Dedifferentiated amniotic fluid mesenchymal stem cell (primary cell): ENCODE data around the gene PLCB2.
A peak's percentile ranks its signal among the peaks of the same experiment; 100 is the strongest.

Experiments
- DNase-seq: peaks from one replicate; pipeline ENCODE4 v3.0.0-alpha.2; 2016; ENCODE audit errors: extremely low spot score

PLCB2 gene

DNA sequence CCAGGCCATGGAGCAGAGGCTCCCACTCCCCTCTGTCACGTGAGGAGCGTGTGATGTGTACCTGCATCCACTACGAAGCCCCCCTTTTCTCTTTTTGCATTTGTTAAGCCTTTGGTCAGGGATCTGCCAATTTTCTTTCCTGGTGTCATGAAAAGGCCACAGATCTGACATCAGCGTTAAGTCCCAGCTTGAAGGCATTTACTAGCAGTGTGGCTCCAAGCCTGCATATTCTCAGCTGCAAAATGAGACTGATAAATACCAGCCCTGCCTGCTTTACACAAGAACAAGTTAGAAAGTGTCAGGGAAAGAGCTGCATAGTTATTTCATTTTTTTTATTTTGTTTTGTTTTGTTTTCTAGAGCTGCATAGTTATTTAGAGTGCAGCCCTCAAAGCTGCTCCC, 22.6 kb downstream of the PLCB2 start:
- DNase-seq, result peak; percentile 32

DNA sequence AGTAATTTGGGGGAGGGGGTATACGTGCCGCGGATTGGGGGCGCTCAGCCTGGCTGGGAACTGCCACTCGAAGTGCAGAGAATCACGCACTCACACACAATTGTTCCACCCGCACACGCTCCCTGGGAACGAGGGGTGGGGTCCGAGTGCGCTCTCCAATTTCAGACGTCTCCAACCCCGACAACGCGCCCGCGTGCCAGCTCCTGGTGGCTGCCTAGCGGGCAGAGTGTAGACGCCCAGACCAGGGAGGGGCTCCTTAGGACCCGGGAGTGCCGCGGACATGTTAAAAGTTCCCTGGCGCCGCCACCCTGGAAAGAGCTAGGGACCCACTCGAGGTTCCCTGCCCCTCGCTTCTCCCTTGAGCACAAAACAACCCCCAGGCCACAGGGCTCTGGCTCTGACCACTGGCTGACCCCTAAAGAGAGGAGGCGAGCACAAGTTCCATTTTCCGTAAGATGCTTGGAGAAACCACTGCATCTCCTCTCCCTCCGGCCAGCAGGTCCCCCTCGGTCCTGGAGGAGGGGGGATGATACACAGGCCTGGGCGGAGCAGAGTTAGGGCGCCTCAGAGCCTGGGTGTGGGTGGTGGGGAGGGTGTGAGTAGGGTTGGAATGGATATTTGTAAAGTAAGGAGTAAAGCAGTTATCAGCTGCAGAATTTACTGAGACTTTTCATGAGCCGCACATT, 24.0 kb downstream of the PLCB2 start:
- no peak for DNase-seq

DNA sequence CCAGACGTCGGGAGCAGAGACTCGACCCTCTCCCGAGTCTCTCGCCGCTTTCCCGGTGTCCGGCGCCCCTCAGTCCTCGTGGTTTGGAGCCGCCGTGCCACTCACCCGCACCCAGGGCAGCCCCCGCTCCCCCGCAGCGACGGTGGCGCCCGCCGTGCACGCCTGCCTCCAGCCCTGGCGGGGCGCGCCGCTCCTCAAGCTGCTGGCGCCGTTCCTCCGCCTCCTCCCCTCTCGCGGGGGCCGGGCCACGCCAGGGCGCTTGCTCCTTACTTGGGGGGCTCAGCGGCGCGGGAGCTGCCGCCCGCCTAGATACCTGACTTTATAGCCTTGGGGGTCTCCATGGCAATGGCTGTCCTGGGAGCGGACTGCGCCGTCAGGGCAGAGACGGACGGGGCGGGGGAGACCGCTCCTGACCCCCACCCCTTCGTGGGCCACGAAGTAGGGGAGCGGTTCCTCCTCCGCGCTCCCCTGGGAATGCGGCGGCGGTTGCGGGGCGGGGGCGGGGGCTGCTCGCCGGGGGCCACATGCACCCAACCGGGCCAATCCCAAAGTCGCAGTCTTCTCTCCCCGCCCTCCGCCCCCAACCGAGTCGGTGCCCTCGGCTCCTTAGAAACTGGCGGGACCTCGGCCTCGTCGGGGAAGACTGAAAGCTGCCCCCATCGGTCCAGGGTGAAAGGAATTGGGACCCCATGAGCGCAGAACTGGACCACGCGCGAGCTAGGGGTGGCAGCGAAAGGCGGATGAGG, 24.7 kb downstream of the PLCB2 start, which contains the start of gene ANKRD63:
TSS of gene ANKRD63 (minus strand) at position 196 of the 746 bp plus-strand sequence. CDS start 478 bp downstream, outside the sequence.
- no peak for DNase-seq

DNA sequence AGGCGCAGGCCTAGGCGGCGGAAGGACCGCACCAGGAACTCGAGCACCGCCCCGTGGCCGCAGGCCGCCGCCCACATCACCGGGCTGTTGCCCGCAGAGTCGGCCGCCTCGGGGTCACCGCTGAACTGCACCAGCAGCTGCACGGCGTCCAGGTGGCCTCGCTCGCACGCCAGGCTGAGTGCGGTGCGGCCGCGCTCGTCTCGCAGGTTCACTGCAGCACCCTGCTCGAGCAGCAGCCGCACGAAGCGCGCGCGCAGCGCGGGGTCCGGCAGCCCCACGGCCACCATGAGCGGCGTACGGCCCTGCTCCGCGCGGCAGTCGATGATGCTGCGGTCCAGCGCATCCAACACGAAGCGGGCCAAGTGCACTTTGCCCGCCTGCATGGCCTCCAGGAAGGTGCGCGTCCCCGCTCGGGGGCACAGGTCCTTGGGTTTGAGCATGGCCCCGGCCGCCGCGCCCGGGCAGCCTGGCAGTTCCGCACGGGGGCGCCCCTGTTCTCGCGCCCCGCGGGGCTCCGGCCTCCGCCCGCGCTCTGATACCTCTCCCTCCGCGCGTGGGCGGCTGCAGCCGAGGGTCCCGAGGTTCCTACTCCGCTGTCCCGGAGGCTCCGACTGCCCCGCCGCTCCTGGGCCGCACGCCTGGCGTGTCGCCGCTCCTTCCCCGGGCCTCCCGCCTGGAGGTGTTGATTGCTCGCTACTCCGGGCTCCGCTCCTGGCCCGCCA, 25.4 kb downstream of the PLCB2 start:
- no peak for DNase-seq

DNA sequence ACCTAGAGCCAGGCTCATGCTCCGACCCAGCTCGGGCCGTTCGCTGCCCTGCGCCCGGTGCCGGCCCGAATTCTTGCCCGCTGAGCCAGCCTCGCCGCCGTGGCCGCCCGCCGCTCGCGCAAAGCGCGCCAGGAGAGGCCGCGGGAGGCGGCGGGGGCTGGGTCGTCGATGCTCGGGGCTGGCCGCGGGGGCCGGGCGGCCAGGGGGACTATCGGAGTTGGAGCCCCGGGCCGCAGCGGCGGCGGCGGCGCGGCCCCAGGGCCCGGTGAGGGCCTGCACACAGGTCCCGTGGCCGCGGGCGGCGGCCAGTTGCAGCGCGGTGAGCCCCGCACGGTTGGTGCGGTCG, 26.0 kb downstream of the PLCB2 start:
- DNase-seq, result no peak

DNA sequence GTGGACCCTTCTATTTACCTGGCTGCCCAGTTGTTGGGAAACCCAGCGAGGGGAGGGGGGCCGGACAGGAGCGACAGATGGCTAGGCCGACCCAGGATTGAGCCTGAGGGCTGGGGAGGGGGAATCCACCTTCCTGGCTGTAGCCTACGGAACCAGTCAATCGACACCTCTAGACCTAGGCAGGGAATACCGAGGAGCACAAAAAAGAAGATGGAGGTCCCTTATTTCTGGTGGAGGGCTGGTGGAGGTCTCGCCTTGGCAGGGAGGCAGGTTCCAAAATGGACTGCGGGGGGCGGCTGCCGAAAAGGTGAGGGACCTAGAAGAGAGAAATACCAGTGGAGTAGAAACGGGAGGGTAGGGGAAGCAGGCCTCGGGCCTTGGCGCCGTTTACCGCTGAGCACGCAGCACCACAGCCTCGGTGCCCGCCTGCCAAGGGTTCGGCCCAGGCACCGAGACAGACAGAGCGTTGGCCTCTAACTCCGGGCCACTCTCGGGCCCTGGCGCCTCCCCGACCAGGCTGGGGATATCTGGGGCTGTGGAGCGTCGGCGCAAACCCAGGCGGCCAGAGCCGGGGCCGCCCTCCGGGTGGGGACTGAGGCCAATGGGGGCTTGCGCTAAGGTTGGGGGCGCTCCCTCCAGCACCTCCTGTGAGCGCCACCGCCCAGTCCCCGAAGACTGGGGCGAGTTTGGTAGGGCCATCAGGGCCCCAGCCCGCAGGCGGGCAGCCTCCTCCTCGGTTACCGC, 26.5 kb downstream of the PLCB2 start:
- DNase-seq, result no peak

DNA sequence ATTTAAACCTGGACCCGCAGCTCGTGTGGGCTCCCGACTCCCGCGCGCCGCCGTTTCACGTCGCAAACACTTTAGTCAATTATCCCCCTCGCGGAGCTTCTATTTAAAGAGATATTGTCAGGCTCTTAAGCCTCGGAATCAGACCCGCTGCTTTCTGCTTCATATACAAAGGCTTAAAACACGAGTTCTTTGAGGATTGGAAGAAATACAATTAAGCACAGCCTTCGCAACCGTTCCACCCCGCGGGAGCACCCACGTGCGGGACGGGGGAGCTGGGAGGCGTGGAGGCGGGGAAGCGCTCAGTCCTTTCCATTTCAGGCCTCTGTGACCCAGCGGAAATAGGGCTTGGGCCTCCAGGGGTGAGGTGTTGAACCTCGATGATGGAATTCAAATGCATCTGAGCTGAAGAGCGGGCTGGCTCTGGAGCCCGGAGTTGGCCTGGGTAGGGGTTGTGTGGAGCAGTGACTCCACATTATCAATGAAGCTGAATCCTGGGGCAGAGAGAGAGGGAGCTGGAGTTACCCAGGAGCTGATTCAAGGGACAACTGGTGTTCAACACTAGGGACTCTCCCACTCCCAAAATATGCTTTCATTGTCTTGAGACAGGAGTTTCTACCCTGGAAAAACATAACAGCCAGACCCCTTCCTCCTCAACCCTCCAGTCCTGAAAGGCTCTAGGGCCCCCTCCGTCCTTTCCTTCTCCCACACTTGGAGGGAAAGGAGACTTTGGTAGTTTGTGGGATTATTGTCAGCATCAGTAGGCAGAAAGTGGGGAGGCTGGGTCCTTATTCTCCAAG, 27.3 kb downstream of the PLCB2 start:
- DNase-seq, result no peak

DNA sequence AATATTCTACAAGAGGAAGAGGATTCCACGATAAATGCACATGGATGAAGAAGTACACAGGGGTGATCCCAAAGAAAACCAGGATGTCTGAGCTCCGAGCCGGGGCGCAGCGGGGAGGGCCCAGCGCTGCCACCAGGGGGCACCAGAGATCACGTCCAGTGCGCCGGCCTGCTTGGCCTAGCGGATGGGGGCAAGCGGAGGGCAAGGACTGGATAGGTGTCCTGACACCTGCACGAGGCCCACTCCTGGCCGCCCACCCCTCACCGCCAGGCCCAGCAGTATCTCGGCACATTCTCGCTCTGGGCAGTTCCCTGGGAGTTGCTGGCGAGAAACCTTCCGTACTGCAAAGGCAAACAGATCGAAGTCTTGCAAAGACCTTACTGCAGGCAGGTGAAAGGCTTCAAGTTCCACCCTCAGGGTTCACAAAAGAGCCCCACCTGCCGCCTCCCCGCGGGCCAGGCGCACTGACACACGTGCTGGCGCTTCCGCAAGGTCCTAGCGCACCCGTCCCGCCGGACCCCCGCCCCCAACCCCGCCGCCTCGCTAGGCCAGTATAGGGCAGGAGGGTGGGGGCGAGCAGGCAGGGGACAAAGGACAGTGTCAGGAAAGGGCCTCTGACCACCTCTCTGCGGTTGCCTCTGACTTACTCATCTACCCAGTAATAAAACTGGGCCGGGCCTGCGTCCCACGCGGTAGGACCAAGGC, 28.1 kb downstream of the PLCB2 start:
- DNase-seq, result peak; percentile 15

DNA sequence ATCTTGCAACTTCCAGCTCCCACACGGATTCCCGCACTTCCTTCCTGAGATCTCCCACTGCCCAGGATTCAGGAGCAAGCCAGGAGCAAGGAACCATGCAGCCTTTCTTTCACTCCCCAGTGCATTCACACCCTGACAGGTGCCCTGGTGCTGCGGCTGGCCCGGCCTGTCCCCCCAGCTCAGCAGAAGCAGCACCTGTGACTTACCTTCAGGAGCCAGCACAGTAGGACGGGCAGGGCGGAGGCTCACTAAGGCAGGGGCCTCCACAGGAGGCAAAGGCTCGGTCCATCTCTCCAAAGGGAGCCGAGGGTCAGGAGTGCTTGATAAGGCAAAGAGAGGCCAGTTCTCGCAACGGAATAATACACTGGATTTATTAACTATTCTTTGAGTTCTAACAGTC, 29.7 kb downstream of the PLCB2 start:
- no peak for DNase-seq

DNA sequence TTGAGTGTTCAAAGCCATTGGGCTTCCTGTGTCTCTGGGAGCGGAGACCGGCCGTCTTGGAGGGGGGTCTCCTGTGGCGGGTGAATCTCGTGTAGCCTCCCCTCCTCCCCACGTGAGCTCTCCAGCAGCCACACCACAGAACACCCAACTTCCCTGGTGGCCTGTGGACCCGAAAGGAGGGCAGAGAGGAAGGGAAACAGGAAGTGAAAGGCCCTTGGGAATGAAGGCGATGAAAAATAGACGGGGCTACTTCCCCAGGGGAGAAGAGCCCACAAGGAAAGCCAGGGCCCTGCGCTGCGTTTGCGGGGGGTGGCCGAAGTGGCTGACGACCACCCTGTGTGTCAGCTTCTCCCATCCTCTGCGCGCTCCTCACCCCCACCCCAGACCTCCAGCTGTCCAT, 30.3 kb downstream of the PLCB2 start:
- DNase-seq, result no peak

DNA sequence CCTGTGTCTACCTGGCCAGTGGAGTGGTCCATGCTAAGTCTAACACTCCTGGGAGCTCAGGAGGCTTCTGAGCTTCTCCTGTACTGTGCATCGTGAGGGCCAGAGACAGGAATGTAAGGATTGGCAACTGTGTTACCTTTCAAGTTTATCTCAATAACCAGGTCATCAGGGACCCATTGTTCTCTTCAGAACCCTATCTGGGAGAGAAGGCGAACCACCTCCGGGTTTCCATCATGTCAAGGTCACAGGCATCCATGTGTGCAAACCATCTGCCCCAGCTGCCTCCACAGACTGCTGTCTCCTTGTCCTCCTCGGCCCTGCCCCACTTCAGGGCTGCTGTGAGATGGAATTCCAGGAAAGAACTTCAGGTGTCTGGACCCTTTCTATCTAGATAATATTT, 30.8 kb downstream of the PLCB2 start:
- no peak for DNase-seq

DNA sequence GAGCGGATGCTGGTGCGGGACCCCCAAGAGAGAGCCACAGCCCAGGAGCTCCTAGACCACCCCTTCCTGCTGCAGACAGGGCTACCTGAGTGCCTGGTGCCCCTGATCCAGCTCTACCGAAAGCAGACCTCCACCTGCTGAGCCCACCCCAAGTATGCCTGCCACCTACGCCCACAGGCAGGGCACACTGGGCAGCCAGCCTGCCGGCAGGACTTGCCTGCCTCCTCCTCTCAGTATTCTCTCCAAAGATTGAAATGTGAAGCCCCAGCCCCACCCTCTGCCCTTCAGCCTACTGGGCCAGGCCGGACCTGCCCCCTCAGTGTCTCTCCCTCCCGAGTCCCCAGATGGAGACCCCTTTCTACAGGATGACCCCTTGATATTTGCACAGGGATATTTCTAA, 31.8 kb downstream of the PLCB2 start:
- no peak for DNase-seq

DNA sequence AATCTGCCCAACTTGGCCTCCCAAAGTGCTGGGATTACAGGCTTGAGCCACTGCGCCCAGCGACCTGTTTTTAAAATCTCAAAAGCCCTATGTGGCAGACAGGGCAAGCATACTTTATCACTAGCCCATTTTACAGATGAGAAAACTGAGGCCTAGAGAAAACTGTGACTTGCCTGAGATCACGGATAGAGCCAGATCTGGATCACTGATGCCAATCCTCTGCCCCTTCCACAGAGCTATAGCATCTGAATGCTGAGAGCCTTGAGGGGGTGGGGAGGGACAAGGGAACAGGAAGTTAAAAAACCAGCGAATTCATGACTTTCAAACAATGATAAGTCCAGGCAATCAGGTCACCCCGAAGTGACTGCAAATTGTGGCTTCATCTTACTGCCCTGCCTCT, 32.2 kb downstream of the PLCB2 start:
- DNase-seq, result no peak

DNA sequence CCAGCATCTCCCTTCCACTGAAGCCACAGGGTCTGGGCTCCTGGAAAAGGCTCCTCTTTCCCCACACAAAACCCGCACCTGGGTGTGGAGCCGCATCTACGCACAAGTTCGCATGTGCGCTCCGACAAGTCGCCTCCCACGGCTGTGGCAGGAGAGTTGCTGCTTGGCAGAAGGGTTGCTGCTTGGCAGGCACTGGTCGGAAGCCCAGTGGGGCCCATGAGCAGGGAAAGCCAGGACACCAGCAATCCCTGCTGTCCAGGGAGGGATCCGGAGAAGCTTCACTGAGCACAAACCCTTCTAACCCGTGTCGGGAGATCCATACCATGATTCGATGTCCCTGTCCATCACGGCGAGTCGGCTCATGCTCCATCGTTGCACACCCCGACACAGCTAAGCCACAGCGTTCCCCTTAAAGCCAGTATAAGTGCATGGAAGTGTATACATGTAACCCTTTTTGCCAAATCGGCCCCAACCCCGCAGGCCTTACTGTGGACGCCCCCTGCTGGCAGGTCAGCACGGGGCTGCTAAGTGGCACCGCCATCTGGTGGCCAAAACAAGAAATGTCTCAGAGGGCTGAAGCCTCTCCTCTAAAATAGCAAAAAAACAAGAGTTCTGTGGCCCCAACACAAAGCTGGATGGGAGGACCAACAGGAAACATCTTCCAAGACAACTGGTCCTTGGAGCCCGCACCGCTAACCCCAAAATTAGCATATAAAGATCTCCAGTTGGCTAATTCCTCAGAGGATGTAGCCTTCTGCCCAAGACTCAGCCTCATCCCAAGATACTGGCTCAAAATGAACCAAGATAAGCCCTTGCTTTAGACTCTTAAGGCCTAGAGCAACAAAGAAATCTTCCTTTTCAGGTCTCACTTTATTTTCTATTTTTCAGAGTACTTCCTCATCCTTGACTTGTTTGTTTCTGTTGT, 33.1 kb downstream of the PLCB2 start:
- peak; percentile 83 for DNase-seq

DNA sequence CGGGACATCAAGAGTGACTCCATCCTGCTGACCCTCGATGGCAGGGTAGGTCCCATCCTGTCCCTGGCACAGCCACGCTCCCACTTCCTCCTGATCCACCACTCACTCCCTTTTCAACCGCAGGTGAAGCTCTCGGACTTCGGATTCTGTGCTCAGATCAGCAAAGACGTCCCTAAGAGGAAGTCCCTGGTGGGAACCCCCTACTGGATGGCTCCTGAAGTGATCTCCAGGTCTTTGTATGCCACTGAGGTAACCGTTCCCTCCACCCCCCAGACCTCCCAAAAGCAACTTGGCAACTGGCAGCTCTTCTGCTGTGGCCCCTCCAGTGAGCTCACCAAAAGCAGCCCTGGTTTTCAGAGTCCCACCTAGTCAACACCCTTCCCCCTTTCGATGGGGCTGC, 34.3 kb downstream of the PLCB2 start:
- DNase-seq, result no peak

DNA sequence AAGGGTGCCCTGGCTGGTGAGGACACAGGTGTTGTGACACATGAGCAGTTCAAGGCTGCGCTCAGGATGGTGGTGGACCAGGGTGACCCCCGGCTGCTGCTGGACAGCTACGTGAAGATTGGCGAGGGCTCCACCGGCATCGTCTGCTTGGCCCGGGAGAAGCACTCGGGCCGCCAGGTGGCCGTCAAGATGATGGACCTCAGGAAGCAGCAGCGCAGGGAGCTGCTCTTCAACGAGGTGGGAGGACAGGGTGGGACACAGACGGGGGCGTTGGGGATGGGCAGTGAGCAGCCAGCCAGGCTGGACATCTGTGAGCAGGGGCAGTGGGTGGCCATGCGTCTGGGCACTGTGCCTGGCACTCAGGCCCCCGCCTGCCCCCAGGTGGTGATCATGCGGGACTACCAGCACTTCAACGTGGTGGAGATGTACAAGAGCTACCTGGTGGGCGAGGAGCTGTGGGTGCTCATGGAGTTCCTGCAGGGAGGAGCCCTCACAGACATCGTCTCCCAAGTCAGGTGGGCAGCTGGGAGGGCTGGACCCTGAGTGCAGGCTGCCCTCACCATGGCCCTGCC, 35.2 kb downstream of the PLCB2 start:
- DNase-seq, result no peak

DNA sequence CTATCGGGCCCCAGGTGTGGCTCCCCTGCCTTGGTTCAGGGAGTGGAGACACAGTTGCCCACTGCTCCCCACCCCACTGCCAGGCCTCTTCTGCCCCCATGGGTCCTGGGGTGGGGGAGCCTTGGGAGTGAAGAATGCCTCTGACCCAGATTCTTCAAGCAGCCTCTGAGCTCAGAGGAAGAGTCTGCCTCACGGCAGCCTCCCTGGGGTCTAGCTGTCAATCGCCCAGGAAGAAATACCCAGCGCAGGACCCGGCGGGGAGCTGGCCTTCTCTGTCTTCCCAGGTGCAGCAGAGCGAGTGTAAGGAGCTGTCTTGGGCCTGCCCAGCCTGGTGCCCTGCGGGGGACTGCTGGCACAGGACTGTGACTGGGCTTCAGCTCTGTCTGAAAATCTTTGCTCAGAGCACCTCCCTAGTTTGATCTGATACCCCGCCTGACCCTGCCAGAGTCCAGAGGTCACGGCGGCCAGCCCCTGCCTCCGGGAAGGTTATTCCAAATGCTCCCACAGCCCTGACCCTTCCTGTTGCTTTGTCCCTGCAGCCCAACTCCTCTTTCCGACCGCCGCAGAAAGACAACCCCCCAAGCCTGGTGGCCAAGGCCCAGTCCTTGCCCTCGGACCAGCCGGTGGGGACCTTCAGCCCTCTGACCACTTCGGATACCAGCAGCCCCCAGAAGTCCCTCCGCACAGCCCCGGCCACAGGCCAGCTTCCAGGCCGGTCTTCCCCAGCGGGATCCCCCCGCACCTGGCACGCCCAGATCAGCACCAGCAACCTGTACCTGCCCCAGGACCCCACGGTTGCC, 35.9 kb downstream of the PLCB2 start:
- DNase-seq, result no peak

DNA sequence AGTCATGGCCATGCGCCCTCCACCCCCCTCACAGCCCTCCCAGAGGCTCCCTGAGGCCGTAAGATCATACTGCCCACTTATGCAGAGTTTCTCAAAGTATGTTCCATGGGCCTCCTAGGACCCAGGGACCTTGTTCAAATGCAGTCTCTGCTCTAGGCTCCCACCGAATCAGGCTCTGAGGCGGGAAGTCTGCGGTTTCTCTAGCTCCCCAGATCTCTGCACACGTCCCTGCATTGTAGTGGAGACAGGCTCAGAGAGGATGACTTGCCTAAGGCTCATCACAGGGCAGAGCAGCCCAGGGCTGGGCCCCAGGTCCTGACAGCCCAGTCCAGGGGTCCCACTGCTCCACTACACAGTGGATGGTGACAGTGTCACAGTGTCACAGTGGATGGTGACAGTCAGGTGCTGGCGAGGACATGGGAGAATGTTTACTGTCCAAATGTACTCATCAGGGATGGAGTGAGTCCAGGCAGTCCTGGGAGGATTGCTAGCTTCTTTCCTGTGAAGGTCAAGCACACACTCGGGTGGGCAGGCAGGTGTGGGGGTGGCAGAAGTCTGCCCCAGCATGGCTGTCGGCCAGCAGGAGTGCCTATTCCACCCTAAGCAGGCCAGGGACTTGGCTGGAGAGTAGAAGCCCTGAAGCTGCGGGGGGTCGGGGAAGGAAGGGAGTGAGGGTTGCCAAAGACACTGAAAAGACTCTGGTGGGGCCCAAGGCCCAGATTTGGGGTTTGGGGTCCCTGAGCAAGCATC, 37.3 kb downstream of the PLCB2 start:
- no peak for DNase-seq
